WTC11 (cell line): ENCODE data around the gene MSH2. TPM values are rescaled to one million over a fixed set of nuclear protein-coding genes. Genes with fewer than 3 reads are reported as not detected.

ENCODE experiments used
- AFF4 ChIP-seq: sonication (generic); formaldehyde crosslinking; IDR thresholded peaks from 2 replicates; pipeline ENCODE4 v1.8.1; 2023; ENCODE audit warnings: mild to moderate bottlenecking, missing genetic modification reagents, borderline replicate concordance
- AR ChIP-seq: fragments of 250-450 bp; sonication (Bioruptor Pico); IDR thresholded peaks from 2 replicates; pipeline ENCODE4 v1.9.0; 2021; ENCODE audit warnings: mild to moderate bottlenecking
- CBFB ChIP-seq: sonication (generic); formaldehyde crosslinking; IDR thresholded peaks from 2 replicates; pipeline ENCODE4 v1.8.1; 2022; ENCODE audit warnings: mild to moderate bottlenecking, low read depth, missing genetic modification reagents
- CREM ChIP-seq: sonication (generic); formaldehyde crosslinking; IDR thresholded peaks from 2 replicates; pipeline ENCODE4 v1.8.1; 2022; ENCODE audit warnings: mild to moderate bottlenecking, missing genetic modification reagents, moderate library complexity
- E2F5 ChIP-seq: sonication (generic); formaldehyde crosslinking; IDR thresholded peaks from 2 replicates; pipeline ENCODE4 v1.8.1; 2022; ENCODE audit warnings: mild to moderate bottlenecking, moderate library complexity, missing genetic modification reagents
- ELF4 ChIP-seq: sonication (generic); formaldehyde crosslinking; IDR thresholded peaks from 2 replicates; pipeline ENCODE4 v1.8.1; 2022; ENCODE audit warnings: low read depth, mild to moderate bottlenecking, moderate library complexity, missing genetic modification reagents
- EMX1 ChIP-seq: fragments of 250-450 bp; sonication (Bioruptor Pico); IDR thresholded peaks from 2 replicates; pipeline ENCODE4 v1.8.0; 2021; ENCODE audit warnings: mild to moderate bottlenecking
- ESRRA ChIP-seq: sonication (generic); formaldehyde crosslinking; IDR thresholded peaks from 2 replicates; pipeline ENCODE4 v1.8.1; 2022; ENCODE audit warnings: mild to moderate bottlenecking, missing genetic modification reagents, borderline replicate concordance
- ETV6 ChIP-seq: sonication (generic); formaldehyde crosslinking; IDR thresholded peaks from 2 replicates; pipeline ENCODE4 v1.8.1; 2022; ENCODE audit warnings: mild to moderate bottlenecking, missing genetic modification reagents
- FOXK1 ChIP-seq: sonication (generic); formaldehyde crosslinking; IDR thresholded peaks from 2 replicates; pipeline ENCODE4 v1.8.0; 2022; ENCODE audit warnings: mild to moderate bottlenecking, moderate library complexity, missing genetic modification reagents
- FOXP1 ChIP-seq: sonication (generic); formaldehyde crosslinking; IDR thresholded peaks from 2 replicates; pipeline ENCODE4 v1.8.0; 2022; ENCODE audit warnings: missing genetic modification reagents, mild to moderate bottlenecking, moderate library complexity, borderline replicate concordance
- HMGA2 ChIP-seq: fragments of 250-450 bp; sonication (Bioruptor Pico); IDR thresholded peaks from 2 replicates; pipeline ENCODE4 v1.4.0; 2021; ENCODE audit warnings: mild to moderate bottlenecking, moderate library complexity
- HMGXB4 ChIP-seq: sonication (generic); formaldehyde crosslinking; IDR thresholded peaks from 2 replicates; pipeline ENCODE4 v1.8.1; 2023; ENCODE audit warnings: mild to moderate bottlenecking, moderate library complexity, missing genetic modification reagents
- KAT7 ChIP-seq: sonication (generic); formaldehyde crosslinking; IDR thresholded peaks from 2 replicates; pipeline ENCODE4 v1.8.1; 2023; ENCODE audit warnings: missing genetic modification reagents, mild to moderate bottlenecking, borderline replicate concordance
- MXD4 ChIP-seq: fragments of 250-450 bp; sonication (Bioruptor Pico); IDR thresholded peaks from 2 replicates; pipeline ENCODE4 v1.8.0; 2021; ENCODE audit warnings: mild to moderate bottlenecking, moderate library complexity, borderline replicate concordance
- MYBL2 ChIP-seq: sonication (generic); formaldehyde crosslinking; IDR thresholded peaks from 2 replicates; pipeline ENCODE4 v1.8.1; 2023; ENCODE audit warnings: mild to moderate bottlenecking, moderate library complexity, missing genetic modification reagents
- NR1H2 ChIP-seq: sonication (generic); formaldehyde crosslinking; IDR thresholded peaks from 2 replicates; pipeline ENCODE4 v1.9.0; 2021; ENCODE audit warnings: mild to moderate bottlenecking, moderate library complexity, missing genetic modification reagents
- SP1 ChIP-seq: sonication (generic); formaldehyde crosslinking; conservative IDR thresholded peaks from 2 replicates; pipeline ENCODE4 v1.8.1; 2022; ENCODE audit warnings: missing genetic modification reagents
- TCF7 ChIP-seq: sonication (generic); formaldehyde crosslinking; IDR thresholded peaks from 2 replicates; pipeline ENCODE4 v1.8.0; 2022; ENCODE audit warnings: mild to moderate bottlenecking, low read depth, missing genetic modification reagents, moderate library complexity
- ZBTB43 ChIP-seq: sonication (generic); formaldehyde crosslinking; IDR thresholded peaks from 2 replicates; pipeline ENCODE4 v1.8.1; 2023; ENCODE audit warnings: mild to moderate bottlenecking, missing genetic modification reagents
- ZNF121 ChIP-seq: sonication (generic); formaldehyde crosslinking; IDR thresholded peaks from 2 replicates; pipeline ENCODE4 v1.8.0; 2023; ENCODE audit warnings: missing genetic modification reagents
- ZNF219 ChIP-seq: sonication (generic); formaldehyde crosslinking; IDR thresholded peaks from 2 replicates; pipeline ENCODE4 v1.8.0; 2023; ENCODE audit warnings: missing genetic modification reagents, mild to moderate bottlenecking, borderline replicate concordance
- ZNF423 ChIP-seq: fragments of 250-450 bp; sonication (Bioruptor Pico); IDR thresholded peaks from 2 replicates; pipeline ENCODE4 v2.1.2; 2022; ENCODE audit warnings: mild to moderate bottlenecking, moderate library complexity
- total RNA-seq: library from RNA; stranded (reverse); gene quantifications from 3 replicates; pipeline ENCODE4 v1.2.3, GENCODE V29; 2021
- TF ChIP-seq, protein P1 (sequence below): sonication (generic); formaldehyde crosslinking; IDR thresholded peaks from 2 replicates; pipeline ENCODE4 v1.8.0; 2022; ENCODE audit warnings: mild to moderate bottlenecking, missing genetic modification reagents

MSH2 gene
- total RNA-seq, 1 experiment from 2014 or later, result 244 TPM

DNA sequence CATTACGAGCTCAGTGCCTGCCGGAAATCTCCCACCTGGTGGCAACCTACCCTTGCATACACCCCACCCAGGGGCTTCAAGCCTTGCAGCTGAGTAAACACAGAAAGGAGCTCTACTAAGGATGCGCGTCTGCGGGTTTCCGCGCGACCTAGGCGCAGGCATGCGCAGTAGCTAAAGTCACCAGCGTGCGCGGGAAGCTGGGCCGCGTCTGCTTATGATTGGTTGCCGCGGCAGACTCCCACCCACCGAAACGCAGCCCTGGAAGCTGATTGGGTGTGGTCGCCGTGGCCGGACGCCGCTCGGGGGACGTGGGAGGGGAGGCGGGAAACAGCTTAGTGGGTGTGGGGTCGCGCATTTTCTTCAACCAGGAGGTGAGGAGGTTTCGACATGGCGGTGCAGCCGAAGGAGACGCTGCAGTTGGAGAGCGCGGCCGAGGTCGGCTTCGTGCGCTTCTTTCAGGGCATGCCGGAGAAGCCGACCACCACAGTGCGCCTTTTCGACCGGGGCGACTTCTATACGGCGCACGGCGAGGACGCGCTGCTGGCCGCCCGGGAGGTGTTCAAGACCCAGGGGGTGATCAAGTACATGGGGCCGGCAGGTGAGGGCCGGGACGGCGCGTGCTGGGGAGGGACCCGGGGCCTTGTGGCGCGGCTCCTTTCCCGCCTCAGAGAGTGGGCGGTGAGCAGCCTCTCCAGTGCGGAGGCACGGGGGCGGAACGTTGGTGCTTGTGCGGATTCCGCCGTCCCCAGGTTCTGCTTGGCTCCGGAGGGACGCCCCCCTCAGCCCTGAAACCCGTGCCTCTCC, at the start of gene MSH2 (continued):
- TF ChIP-seq AFF4 (CRISPR knock-in tag), result peak; percentile 87; the same call in 1 of the 2 replicates
- no peak for TF ChIP-seq AR (CRISPR knock-in tag)
- TF ChIP-seq HMGXB4 (CRISPR knock-in tag), result peak; percentile 72; the same call in 1 of the 2 replicates
- TF ChIP-seq EMX1 (CRISPR knock-in tag), result no peak
- TF ChIP-seq CREM (CRISPR knock-in tag), result peak; percentile 47; the same call in 1 of the 2 replicates
- TF ChIP-seq KAT7, result peak; percentile 54; the same call in 1 of the 2 replicates
- TF ChIP-seq HMGA2 (CRISPR knock-in tag), result no peak
- TF ChIP-seq, protein P1, sequence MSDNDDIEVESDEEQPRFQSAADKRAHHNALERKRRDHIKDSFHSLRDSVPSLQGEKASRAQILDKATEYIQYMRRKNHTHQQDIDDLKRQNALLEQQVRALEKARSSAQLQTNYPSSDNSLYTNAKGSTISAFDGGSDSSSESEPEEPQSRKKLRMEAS (CRISPR knock-in tag), result peak; percentile 94
- TF ChIP-seq MXD4, result no peak
- TF ChIP-seq E2F5 (CRISPR knock-in tag), result peak; percentile 99
- TF ChIP-seq MYBL2 (CRISPR knock-in tag), result peak; percentile 84
- 0 out of 2 replicates have a peak, but pooled peaks have one; percentile 69 for TF ChIP-seq ZNF121 (CRISPR knock-in tag)
- peak; percentile 61; the same call in 1 of the 2 replicates for TF ChIP-seq NR1H2 (CRISPR knock-in tag)
- peak; percentile 83 for TF ChIP-seq TCF7
- 0 out of 2 replicates have a peak, but pooled peaks have one; percentile 6 for TF ChIP-seq ELF4 (CRISPR knock-in tag)
- TF ChIP-seq ZNF423 (CRISPR knock-in tag), result peak; percentile 83
- no peak for TF ChIP-seq ESRRA (CRISPR knock-in tag)
- TF ChIP-seq CBFB (CRISPR knock-in tag), result no peak
- TF ChIP-seq ZBTB43, result peak; percentile 77; the same call in 1 of the 2 replicates
- peak; percentile 57; the same call in 1 of the 2 replicates for TF ChIP-seq ZNF219
- TF ChIP-seq SP1 (CRISPR knock-in tag), result peak; percentile 80
- peak; percentile 91 for TF ChIP-seq FOXP1
- TF ChIP-seq ETV6 (CRISPR knock-in tag), result peak; percentile 84
- TF ChIP-seq FOXK1 (CRISPR knock-in tag), result peak; percentile 95
